ENCODE data around the gene LRSAM1.
A peak's percentile ranks its signal among the peaks of the same experiment; 100 is the strongest.

The LRSAM1 gene
- total RNA-seq, result 31.1 to 42.5 reads per million in 2 donors

DNA sequence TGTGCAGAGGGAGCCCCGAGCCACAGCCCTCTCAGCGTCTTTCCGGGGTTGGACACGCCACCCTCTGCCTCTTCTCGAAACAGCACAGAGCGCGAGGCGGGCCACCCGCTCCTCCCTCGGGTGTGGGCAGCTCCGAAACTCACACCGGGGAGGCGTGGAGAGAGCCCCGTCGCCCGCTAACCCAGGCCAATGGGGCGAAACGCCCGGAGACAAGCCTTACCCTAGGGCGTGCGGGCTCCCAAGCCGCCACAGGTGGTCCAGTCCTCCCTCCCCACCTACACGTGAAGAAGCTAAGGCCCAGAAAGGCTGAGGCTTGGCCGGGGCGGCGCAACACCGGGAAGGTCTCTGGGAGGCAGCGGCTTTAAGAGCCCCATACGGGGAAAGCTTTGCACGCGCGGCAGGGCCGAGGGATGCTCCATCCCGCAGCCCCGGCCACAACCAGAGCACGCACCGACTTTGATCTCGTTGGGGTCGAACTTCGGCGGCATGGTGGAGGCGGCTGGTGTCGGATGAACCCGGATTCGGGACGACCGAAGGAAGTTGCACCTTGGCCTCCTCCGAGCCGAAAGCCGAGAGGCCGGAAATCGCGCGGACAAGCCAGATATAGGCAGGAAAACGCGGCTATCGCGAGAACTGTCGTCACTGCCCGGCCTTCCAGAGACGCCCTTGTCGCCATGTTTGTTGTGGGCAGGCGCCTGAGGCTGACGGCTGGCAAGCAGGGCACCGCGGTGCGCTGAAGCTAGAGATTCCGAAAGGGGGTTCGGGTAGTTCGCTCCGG lies at the start of gene LRSAM1, which contains the start of gene RPL12:
Gene LRSAM1, plus strand, starts transcription at position 681 of the 778 bp plus-strand sequence. CDS start 3,018 bp downstream, outside the sequence.
Gene RPL12, minus strand, starts transcription at position 577 of the 778 bp plus-strand sequence. Its CDS starts 89 bp downstream, at position 488.
- DNase-seq, result peak; percentile 100

DNA sequence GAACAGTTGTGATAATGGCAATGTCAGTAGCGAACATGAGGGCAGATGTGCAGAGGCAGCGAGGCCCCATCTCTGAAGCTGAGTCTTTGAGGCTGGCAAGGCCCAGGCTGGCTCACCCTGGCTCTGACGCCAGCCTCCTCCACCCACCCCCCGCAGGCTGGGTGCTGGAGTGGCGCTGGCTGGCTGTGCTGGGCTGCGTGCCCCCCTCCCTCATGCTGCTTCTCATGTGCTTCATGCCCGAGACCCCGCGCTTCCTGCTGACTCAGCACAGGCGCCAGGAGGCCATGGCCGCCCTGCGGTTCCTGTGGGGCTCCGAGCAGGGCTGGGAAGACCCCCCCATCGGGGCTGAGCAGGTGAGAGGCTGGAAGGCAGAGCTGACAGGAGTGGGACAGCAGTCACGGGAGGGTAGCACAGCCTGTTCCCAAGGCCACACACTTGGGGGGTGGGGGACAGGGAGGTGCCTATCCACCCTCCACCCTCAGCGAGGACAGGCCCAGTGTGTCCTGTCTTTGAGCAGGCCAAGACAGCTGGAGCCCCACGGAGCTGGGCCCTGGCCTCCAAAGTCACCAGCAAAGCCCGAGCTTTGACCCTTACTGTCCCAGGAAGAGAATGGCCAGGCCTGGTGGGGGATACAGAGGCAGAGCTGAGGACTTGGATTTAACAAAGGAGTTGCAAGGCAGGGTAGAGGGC lies 48.8 kb upstream of the LRSAM1 start:
- no peak for DNase-seq

GRCh38 chr9:127403507-127404192 lies 47.7 kb upstream of the LRSAM1 start:
- no peak for DNase-seq

GRCh38 chr9:127404631-127405030 lies 46.7 kb upstream of the LRSAM1 start:
- no peak for DNase-seq

DNA sequence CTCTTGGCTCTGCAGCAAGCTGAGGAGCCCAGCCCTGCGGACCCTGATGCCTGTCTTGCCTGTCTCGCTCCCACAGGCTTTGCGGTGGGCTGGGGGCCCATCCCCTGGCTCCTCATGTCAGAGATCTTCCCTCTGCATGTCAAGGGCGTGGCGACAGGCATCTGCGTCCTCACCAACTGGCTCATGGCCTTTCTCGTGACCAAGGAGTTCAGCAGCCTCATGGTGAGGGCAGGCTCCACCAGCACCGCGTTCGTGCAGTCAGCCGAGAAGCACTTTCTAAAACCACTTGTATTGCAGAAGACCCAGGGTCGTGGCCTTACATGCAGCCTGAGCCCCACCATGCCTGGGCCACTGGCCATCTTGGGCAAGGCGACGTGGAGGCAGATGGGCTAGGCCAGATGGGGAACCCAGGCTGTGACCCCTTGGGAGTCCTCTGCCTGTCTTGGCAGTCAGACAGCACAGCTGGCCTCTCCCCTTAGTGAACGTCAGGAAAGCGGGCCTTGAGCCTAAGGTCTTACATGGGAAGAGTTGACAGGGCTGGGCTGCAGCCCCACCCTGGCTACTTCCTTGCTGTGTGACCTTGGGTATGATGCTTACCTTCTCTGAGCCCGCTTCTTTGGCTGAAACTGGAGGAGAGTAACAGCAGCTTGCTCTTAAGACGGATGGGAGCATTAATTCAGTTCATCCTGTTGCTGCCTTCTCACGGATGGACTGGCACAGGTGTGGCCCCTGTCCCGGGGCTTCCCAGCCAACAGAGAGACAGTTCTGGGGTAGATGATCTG lies 45.8 kb upstream of the LRSAM1 start:
- no peak for DNase-seq

- DNase-seq, result no peak
Observed at GRCh38 chr9:127406799-127407491, 44.4 kb upstream of the LRSAM1 start.

DNA sequence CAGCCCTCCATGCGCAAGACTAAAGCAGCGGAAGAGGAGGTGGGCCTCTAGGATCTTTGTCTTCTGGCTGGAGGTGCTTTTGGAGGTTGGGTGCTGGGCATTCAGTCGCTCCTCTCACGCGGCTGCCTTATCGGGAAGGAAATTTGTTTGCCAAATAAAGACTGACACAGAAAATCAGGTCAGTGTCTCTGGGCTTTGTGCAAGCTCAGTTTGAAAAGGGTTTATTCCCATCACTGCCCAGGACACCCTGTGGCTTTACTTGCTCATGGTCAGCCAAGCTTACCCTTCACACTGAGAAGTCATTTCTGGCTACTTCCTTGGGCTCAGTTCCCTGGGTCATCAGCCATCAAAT lies 43.8 kb upstream of the LRSAM1 start:
- no peak for DNase-seq

DNA sequence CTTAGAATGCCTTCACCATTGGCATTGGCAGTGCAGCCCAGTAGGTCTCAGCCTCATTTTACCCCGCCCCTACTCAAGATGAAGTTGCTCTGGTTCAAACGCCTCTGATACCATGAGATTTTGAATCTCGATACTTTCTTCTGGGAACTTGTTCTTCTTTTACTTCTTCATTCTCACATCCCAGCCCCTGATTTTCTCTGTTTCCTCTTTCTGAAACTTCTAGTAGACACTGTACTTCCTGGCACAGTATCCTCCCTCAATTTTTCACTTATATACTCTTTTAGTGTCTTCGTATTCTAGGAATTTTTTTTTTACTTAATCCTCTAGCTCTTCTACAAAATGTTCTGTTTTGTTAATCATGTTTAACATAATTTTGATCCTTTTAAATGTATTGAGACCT lies 40.2 kb upstream of the LRSAM1 start:
- no peak for DNase-seq

DNA sequence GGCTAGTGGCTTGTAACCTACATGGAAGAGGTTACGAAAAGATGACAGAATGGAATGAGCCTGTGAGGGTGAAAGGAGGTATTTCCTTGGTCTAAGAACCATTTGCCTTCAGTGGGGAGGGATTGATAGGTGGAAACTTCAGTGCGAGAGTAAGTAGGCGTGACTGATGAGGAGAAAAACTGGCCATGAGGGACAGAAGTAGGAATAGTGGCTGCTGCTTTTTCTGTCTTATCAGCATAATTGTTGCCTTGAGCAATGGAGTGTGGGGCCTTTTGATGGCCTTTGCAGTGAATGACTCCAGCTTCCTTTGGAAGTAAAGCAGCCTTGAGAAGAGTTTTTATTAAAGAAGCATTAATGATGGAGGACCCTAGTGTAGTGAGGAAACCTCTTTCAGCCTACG lies 36.2 kb upstream of the LRSAM1 start:
- no peak for DNase-seq

GRCh38 chr9:127415657-127416056 lies 35.7 kb upstream of the LRSAM1 start:
- DNase-seq, result no peak

DNA sequence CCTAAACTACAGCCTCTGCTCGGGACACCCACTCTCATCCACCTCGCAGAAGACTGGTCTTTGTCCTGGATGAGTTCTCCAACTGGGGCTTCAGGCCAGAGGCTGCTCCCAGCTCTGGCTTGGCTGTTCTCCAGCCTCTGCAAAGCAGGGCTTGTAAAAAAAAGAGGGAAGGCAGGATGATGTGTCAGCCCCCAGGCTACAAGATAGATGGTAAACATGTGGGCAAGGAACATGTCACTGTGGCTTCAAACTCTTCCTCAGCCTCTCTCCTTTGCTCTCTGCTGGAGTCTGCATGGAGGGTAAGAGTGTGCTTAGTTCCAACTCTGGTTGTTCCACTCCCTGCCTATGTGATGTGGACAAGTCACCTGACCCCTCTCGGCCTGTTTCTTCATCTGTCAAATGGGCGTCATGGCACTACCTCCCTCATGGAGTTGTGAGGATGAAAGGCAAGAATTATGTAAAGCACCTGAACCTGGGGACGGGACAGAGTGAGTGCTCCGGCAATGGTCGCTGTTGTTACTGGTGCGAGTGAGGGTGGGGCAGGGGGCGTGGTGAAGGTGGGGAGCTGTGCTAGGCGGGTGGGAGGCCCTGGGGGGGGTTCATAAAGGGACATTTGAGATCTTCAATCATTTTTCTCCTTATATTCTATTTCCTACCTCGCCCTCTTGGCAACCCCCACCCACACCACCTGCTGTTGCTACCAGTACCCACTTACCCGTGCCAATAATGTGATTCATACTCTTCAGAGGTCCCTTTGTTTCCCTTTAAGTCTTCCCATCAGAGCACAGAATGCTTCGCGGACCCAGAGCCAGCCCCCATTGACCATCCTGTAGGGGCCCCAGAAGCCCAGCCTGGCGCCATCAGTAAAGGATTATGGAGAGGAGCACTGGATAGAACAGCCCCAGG lies 33.9 kb upstream of the LRSAM1 start:
- no peak for DNase-seq

- DNase-seq, result no peak
Observed at GRCh38 chr9:127418037-127418471, 33.3 kb upstream of the LRSAM1 start.

GRCh38 chr9:127419348-127419747 lies 32.0 kb upstream of the LRSAM1 start:
- no peak for DNase-seq

- no peak for DNase-seq
Observed at GRCh38 chr9:127421057-127421456, 30.3 kb upstream of the LRSAM1 start.

DNA sequence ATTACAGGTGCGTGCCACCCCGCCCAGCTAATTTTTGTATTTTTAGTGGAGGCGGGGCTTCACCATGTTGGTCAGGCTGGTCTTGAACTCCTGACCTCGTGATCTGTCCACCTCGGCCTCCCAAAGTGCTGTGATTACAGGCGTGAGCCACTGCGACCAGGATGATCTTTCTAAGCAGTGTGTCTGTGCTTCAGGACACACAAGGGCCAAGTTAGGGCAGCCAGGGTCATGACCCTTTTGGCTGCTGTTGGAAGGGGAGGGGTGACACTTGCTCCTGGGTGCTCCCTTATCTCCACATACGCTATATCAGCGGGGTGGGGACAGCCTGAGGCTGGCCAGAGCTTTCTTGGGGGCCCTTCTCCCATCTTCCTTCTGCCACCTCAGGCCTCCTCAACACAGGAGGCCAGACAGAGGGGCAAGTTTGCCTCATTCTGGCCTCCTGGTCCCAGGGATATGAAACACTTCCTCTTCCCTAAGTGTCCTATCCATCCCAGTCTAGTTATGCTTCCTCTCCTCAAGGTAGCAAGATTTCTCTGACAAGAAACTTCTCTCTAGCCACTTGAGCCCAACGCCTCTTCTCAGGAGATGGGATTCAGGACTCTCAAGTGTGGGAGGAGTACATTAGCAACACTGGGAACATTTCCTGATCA lies 29.1 kb upstream of the LRSAM1 start:
- no peak for DNase-seq

DNA sequence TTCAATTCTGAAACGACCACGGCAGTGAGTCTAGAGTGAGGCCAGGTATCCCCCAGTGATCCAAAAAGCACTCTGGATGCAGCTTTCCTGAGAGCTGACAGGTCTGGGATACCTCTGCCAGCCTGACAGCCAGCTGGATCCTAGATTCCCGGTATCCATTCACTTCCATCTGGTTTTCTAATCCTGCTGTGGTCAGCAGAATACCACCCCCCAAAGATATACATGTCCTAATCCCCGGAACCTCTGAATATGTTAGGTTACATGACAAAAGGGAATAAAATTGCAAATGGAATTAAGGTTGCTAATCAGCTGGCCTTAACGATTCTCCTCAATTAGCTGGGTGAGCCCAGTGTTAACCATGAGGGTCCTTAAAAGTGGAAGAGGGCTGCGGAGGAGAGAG lies 28.5 kb upstream of the LRSAM1 start:
- DNase-seq, result no peak

DNA sequence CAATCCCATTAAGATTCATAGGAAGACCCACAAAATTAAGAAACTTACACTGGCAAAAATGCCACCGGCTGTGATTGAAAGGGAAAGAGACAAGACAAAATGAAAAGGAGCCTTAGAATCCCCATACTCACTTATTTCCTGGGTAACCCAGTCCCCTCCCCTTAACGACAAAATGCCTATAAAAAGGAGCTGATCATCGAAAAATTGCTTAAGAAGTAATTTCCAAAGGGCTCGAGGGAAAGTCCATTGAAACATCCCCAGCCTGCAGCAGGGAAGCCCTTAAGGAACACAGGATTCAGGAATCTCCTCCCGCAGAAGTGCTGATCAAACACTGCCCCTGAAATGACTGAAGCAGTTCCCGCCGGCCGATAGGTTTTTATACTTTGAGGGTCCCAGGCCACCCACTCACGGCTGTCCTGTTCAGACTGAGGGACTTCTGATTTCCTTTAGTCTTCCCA lies 27.8 kb upstream of the LRSAM1 start:
- no peak for DNase-seq

DNA sequence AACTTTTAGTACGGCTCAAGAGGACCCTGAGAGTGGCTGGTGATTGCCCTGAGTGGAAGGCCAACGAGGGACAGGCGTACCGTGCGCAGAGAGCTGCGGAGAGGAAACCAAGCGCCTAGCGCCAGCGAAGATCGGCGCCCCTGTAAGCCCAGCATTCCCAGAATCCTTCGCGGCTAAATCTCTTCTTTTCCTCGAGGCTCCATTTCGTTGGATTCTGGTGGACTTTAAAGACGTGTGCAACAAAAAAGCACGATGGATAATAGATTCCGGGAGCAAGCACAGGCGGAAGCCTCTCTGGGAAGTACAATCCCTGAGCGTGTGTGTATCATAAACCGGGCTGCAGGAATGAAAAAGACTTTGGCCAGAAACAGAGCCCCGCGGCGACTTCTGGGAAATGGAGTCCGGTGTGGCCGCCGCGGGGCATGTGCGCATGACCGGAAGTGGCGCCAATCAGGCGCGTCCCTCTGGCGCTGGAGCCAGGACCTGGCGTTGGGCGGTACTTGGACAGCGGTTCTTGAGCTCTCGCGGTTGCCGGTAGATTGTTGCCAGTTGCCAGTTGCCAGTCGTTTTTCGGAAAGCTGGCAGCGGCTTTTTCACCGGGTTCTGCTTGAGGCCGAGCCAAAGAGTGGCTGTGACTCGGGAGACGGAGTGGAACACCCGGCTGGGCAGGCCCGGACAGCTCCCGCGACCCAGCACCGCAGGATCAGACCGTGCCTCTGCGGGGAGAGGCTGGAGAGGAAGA lies 27.2 kb upstream of the LRSAM1 start, which contains the start of gene ZNF79:
Gene ZNF79, plus strand, starts transcription at position 449 of the 742 bp plus-strand sequence. CDS start 406 bp downstream, outside the sequence.
- DNase-seq, result peak; percentile 87

DNA sequence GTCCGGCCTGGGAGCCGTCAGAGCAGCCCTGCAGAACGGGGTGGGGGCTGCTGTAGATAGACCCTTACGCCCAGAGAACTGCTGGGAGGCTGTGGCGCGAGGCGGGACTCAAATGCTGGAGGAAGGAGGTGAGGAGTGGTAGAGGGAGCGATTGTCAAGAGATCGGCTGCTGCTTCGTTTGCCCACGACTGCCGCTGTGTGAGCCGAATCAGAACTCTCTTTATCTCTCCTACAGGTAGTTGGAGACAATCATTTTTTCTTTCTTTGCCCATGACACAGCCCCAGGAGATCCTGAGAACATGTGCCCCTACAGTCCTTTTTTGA lies 26.7 kb upstream of the LRSAM1 start:
- no peak for DNase-seq

DNA sequence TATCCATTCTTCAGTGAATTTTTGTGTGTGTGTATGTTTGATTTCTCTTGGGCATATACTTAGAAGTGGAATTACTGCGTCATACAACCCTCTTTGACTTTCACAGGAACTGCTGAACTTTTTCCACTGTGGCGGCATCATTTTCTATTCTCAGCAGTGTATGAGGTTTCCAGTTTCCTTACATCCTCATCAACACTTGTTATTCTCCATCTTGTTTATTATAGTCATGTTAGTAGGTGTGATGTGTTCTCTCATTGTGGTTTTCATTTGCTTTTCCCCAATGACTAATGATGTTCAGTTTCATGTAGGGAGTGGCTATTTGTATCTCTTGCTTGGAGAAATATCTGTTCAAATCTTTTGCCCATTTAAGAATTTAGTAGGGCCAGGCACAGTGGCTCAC lies 24.6 kb upstream of the LRSAM1 start:
- DNase-seq, result no peak

All from T-helper 9 cell (primary cell).